Measurements from ENCODE around the gene B3GNT8.

DNA sequence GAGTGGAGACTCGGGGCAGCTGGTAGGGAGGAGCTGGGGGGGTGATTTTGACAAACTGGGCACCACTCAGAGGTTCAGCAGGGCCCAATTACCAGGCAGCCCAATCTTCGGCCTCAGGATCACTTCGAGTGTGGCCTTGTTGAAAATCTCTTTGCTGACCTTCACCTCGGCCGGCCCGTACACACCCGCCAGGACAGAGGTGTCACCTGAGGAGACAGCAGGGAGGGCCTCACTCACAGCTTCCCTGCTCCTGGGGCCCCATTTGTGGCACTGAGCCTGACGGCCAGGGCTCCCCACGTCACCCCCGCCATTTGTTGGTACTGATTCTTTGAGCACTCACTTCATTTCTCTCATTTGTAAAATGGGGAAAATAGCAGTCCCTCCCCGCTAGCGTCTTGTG, 34.4 kb downstream of the B3GNT8 start:
- TF ChIP-seq GATA2 (IDR thresholded peaks at IDR 0.05; ENCODE audit: low read depth, low read length) (no peak), GATA3 (IDR thresholded peaks at IDR 0.05; ENCODE audit: low read depth, low read length) (no peak)

All from SH-SY5Y (cell line).